A549 (cell line): ENCODE results near the gene ATG5. TPM values are rescaled to one million over a fixed set of nuclear protein-coding genes. Genes with fewer than 3 reads are reported as not detected.

Experiments
- ATAC-seq, 2 experiments: fragments of 200-7000 bp in 1 of 2; fragments of >200 bp in 1 of 2; cut with Nextera tagmentation in 1 of 2; cut with Tn5 transposase in 1 of 2; 3 replicates each; pipeline versions ENCODE4 v1.8.0 to v1.9.1; 2018 to 2020; ENCODE audit warnings: mild to moderate bottlenecking in 1 of 2, moderate library complexity in 1 of 2
- CTCF ChIA-PET: fragments of 300-600 bp; sonication (Branson Sonifier 250); formaldehyde crosslinking; extraction: SDS; loops from one replicate; lab custom pipeline; 2021; ENCODE audit warnings: antibody characterized with exemption, inconsistent platforms; lab: Yijun Ruan, JAX
- POLR2A ChIA-PET: fragments of 350-600 bp; formaldehyde crosslinking; extraction: SDS; loops from one replicate; lab custom pipeline; 2021; ENCODE audit warnings: antibody characterized with exemption, inconsistent platforms; lab: Yijun Ruan, JAX
- DNase-seq, 2 experiments: peaks; one replicate each; pipeline versions ENCODE4 v3.0.0 to v3.0.0-alpha.2; 2011 to 2016; ENCODE audit warnings: low read depth in 1 of 2, low spot score in 1 of 2
- FAIRE-seq: peaks from 2 replicates; lab custom pipeline; 2011; peaks lifted over from hg19 to GRCh38; lab: Jason Lieb, UNC
- H3K27ac ChIP-seq, 2 experiments: fragments of >200 bp; sonication (Bioruptor Twin); formaldehyde crosslinking; 3 replicates each; pipeline ENCODE4 v1.5.1; 2016 to 2017
- H3K4me1 ChIP-seq: fragments of >200 bp; sonication (Bioruptor Twin); formaldehyde crosslinking; 3 replicates; pipeline ENCODE4 v1.6.1; 2016
- H3K4me2 ChIP-seq: fragments of >200 bp; sonication (Bioruptor Twin); formaldehyde crosslinking; 3 replicates; pipeline ENCODE4 v1.6.1; 2016
- H3K4me3 ChIP-seq: fragments of >200 bp; sonication (Bioruptor Twin); formaldehyde crosslinking; 3 replicates; pipeline ENCODE4 v1.5.1; 2016
- H3K9me3 ChIP-seq: fragments of >200 bp; sonication (Bioruptor Twin); formaldehyde crosslinking; 3 replicates; pipeline ENCODE4 v1.6.1; 2016
- ATOH8 ChIP-seq: fragments of 250-450 bp; sonication (Bioruptor Pico); IDR thresholded peaks from 2 replicates; pipeline ENCODE4 v1.5.0; 2020; ENCODE audit warnings: low read depth, mild to moderate bottlenecking, moderate library complexity
- CBX2 ChIP-seq: fragments of 200-600 bp; sonication (generic); IDR thresholded peaks from 2 replicates; pipeline ENCODE4 v1.6.1; 2016; ENCODE audit warnings: low read depth, mild to moderate bottlenecking, borderline replicate concordance
- CBX8 ChIP-seq: fragments of 200-600 bp; sonication (generic); IDR thresholded peaks from 2 replicates; pipeline ENCODE4 v1.6.1; 2016
- CTCF ChIP-seq: fragments of >200 bp; sonication (Bioruptor Twin); formaldehyde crosslinking; IDR thresholded peaks from 3 replicates; pipeline ENCODE4 v1.5.1; 2016
- E2F6 ChIP-seq: IDR thresholded peaks from 2 replicates; pipeline ENCODE4 v1.6.1; 2012; ENCODE audit warnings: low read depth, borderline replicate concordance
- FOSL2 ChIP-seq, 2 experiments: fragments of 450-650 bp in 1 of 2; fragments of >200 bp in 1 of 2; sonication (Bioruptor Twin) in 1 of 2; formaldehyde crosslinking; IDR thresholded peaks; 2 replicates each; pipeline versions ENCODE4 v1.5.0 to v1.6.1; 2016 to 2020; ENCODE audit warnings: mild to moderate bottlenecking in 1 of 2, moderate library complexity in 1 of 2
- GATA3 ChIP-seq: IDR thresholded peaks from 2 replicates; pipeline ENCODE4 v1.6.1; 2012; ENCODE audit warnings: borderline replicate concordance
- HEYL ChIP-seq: fragments of 250-450 bp; sonication (Bioruptor Pico); IDR thresholded peaks from 2 replicates; pipeline ENCODE4 v1.8.0; 2021; ENCODE audit warnings: mild to moderate bottlenecking, moderate library complexity
- JUN ChIP-seq, 2 experiments: fragments of >200 bp; sonication (Bioruptor Twin); formaldehyde crosslinking; IDR thresholded peaks; 2 replicates in 1 of 2; 3 replicates in 1 of 2; pipeline ENCODE4 v1.6.1; 2016 to 2017
- MAFK ChIP-seq: fragments of 450-650 bp; IDR thresholded peaks from 2 replicates; pipeline ENCODE4 v1.6.1; 2014; ENCODE audit not compliant: partially characterized antibody
- MAX ChIP-seq: IDR thresholded peaks from 2 replicates; pipeline ENCODE4 v1.6.1; 2012
- MYC ChIP-seq: IDR thresholded peaks from 2 replicates; pipeline ENCODE4 v1.6.1; 2012; ENCODE audit warnings: mild to moderate bottlenecking, inconsistent platforms, low read length, improper control_type of control experiment, borderline replicate concordance
- PHF8 ChIP-seq: fragments of 200-600 bp; sonication (generic); IDR thresholded peaks from 2 replicates; pipeline ENCODE4 v1.6.1; 2016; ENCODE audit warnings: low read depth, mild to moderate bottlenecking, antibody characterized with exemption, moderate library complexity, borderline replicate concordance
- POLR2A ChIP-seq: IDR thresholded peaks from 2 replicates; pipeline ENCODE4 v1.6.1; 2012; ENCODE audit warnings: mild to moderate bottlenecking, low read length
- REST ChIP-seq: fragments of 200-600 bp; sonication (generic); IDR thresholded peaks from 2 replicates; pipeline ENCODE4 v1.6.1; 2016; ENCODE audit warnings: antibody characterized with exemption, mild to moderate bottlenecking, moderate library complexity
- RFX5 ChIP-seq: fragments of 450-650 bp; IDR thresholded peaks from 2 replicates; pipeline ENCODE4 v1.7.1; 2014; ENCODE audit warnings: antibody characterized with exemption, mild to moderate bottlenecking, moderate library complexity
- TFCP2L1 ChIP-seq: fragments of 250-450 bp; sonication (Bioruptor Pico); IDR thresholded peaks from 2 replicates; pipeline ENCODE4 v1.5.0; 2021; ENCODE audit warnings: mild to moderate bottlenecking
- TP53 ChIP-seq: fragments of 250-450 bp; sonication (Bioruptor Pico); IDR thresholded peaks from 2 replicates; pipeline ENCODE4 v1.5.0; 2021; ENCODE audit warnings: mild to moderate bottlenecking, moderate library complexity
- WGBS: methylation state at CpG from one replicate; pipeline ENCODE4 v1.1.6; 2017; ENCODE audit errors: missing lambda C conversion rate; 5-methylcytosine and 5-hydroxymethylcytosine counted together
- polyA minus RNA-seq: library from RNA; depleted of rRNA, polyadenylated mRNA; stranded (reverse); fragments of >200 nt; gene quantifications from 2 replicates; pipeline ENCODE4 v1.2.3, GENCODE V29; 2011; rRNA and poly(A)+ RNA removed
- polyA plus RNA-seq, 4 experiments: library from polyadenylated mRNA; depleted of rRNA in 3 of 4; stranded (reverse); fragments of >200 nt; fragmentation: RNase III in 1 of 4; extraction: RNeasy Plus Mini Kit Qiagen cat#74134 plus additional on column Dnase treatment in 1 of 4; gene quantifications; 2 replicates in 3 of 4; 3 replicates in 1 of 4; pipeline ENCODE4 v1.2.3, GENCODE V29; 2011 to 2017
- TF ChIP-seq, protein P1 (sequence below): fragments of 450-650 bp; IDR thresholded peaks from 2 replicates; pipeline ENCODE4 v1.6.1; 2014; ENCODE audit warnings: antibody characterized with exemption

The ATG5 gene
- polyA plus RNA-seq (2011; rRNA removed) = 47.8 and 53.5 TPM in 2 replicates
- polyA plus RNA-seq (2012; cell fraction: cytosol; rRNA removed) = 11.5 and 12.1 TPM in 2 replicates
- polyA plus RNA-seq (2012; cell fraction: nucleus; rRNA removed) = 5.0 and 7.6 TPM in 2 replicates
- 26.6 to 29.3 TPM (median 29.2 TPM) in 3 replicates for polyA plus RNA-seq (2017; fragmentation: RNase III; extraction: RNeasy Plus Mini Kit Qiagen cat#74134 plus additional on column Dnase treatment)
- polyA minus RNA-seq = 10.6 and 11.7 TPM in 2 replicates

DNA sequence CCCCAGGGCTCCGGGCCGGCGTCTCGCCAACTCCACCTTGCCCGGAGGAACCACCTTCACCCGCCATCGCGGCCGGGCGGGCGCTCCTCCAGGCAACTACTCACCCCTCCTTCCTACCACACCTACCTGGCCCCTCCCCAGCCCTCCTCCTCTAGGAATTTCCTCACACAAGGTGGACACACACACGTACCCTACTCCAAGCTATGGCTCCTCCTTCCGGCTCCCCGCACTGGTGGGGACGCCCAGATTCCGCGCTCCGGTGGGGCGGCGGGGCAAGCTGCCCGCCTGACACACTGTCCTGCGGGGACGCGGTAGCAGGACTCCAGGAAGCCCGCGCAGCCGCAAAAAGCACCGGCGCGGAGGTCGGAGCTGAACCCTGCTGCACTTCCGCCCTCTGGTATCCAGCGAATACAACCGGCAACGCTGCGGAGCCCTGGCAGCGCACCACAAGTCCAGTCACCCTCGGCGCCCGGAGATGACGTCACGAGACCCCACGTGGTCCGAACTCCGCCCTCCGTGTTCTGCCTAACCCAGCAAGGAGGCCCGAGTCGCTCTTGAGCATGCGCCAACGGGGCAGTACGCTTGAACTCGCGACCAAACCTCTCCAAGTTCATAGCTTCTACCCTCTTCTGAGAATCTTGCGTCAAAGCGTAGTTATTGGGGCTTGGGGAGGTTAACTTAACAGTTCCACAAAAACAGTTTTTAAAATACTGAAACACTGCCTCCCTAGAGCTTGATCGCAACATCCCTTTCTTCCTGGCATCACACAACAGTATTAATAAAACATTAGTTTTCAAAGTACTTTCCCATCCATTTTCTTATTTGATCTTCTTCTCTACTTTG lies at the start of gene ATG5:
TSS of gene ATG5 (minus strand) at position 425 of the 843 bp plus-strand sequence. CDS start 9,552 bp downstream, outside the sequence.
- WGBS = 3% methylated on average over 30 of the region's 56 CpGs
- ATAC-seq = peak; percentile 98
- FAIRE-seq = no peak
- peaks cover 12% of the 10 kb centered on the region for H3K4me1 ChIP-seq
- peak; percentile 88 to 99 for DNase-seq
- peak within 1 kb of the TSS; percentile 93 to 95 for H3K27ac ChIP-seq
- POLR2A ChIA-PET = interaction anchor here (0.5 to 1.4 kb wide), 7 partner anchors 9 to 894 kb away, joined by 3 to 8 read pairs (median 3); partner anchors contain the start of gene PRDM1
- H3K4me2 ChIP-seq = peak within 1 kb of the TSS; percentile 82
- peak within 1 kb of the TSS; percentile 78 for H3K4me3 ChIP-seq
- CTCF ChIA-PET = interaction anchor here (1.5 to 1.7 kb wide), 2 partner anchors 9 to 14 kb away, joined by 5 to 6 read pairs; no protein-coding TSS in a partner anchor
- TF ChIP-seq JUN (IDR thresholded peaks at IDR 0.05) (peak; percentile 45 to 88; a peak in 4 of 5 replicates), TFCP2L1 (no peak), REST (no peak), RFX5 (peak; percentile 48; the same call in 1 of the 2 replicates), PHF8 (peak; percentile 71), TP53 (CRISPR knock-in tag) (no peak), CBX2 (no peak), GATA3 (peak; percentile 42; the same call in 1 of the 2 replicates), MAX (peak; percentile 90), FOSL2 (IDR thresholded peaks at IDR 0.05) (no peak), FOSL2 (CRISPR knock-in tag; IDR thresholded peaks at IDR 0.05) (peak; percentile 90), MAFK (no peak), MYC (peak; percentile 66; the same call in 1 of the 2 replicates), POLR2A (peak; percentile 59), E2F6 (peak; percentile 42; the same call in 1 of the 2 replicates)
- TF ChIP-seq, protein P1, sequence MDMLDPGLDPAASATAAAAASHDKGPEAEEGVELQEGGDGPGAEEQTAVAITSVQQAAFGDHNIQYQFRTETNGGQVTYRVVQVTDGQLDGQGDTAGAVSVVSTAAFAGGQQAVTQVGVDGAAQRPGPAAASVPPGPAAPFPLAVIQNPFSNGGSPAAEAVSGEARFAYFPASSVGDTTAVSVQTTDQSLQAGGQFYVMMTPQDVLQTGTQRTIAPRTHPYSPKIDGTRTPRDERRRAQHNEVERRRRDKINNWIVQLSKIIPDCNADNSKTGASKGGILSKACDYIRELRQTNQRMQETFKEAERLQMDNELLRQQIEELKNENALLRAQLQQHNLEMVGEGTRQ = peak; percentile 93
- H3K9me3 ChIP-seq = no peaks in the 10 kb centered on the region

DNA sequence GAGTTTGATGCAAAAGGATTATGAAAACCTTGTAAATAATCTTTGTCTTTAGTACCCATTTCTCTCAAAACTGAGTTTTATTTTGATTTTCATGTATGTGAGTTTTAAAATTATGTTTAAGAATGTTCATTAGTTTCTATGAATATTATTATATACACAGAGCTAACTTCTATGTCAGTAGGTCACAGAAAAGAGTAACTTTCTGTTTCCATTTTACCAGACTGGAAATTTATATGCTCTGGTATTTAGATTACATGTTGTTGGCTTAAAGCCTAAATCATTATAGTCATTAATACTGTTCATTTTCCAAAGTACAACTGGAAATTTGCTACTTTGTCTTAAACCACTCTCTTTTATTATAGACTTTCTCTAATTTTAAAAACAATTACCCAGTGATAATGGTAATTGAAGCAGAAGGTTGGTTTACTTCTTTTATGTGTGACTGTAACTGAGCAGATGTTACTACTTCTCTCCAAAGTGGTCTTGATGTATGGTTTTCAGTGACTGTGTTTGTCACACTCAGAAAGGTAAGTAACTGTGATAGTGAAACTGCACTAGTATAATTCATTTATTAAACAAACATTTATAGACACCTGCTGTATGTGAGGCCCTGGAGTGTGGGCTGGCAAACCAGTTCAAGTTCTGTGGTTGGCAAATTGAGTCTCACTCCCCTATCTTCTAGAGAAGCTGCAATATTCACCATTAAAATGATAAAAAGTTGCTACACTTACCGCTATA lies 48.1 kb upstream of the ATG5 start:
- FAIRE-seq (no peak), ATAC-seq (no peak), DNase-seq (no peak)
- WGBS = 85% methylated on average over 1 of the region's 1 CpG
- ChIA-PET POLR2A (no interaction called here), CTCF (interaction anchor here (1.9 kb wide), 1 partner anchor 13 kb away, joined by 9 read pairs; the partner anchor contains the start of gene CRYBG1)
- Histone ChIP-seq H3K4me3 (no peak overlapping the region), H3K9me3 (no peaks in the 10 kb centered on the region), H3K4me2 (no peak overlapping the region), H3K27ac (no peak overlapping the region), H3K4me1 (no peaks in the 10 kb centered on the region)
- TF ChIP-seq HEYL (CRISPR knock-in tag) = no peak
- no peak for TF ChIP-seq FOSL2 (IDR thresholded peaks at IDR 0.05)
- TF ChIP-seq FOSL2 (CRISPR knock-in tag; IDR thresholded peaks at IDR 0.05) = no peak
- no peak for TF ChIP-seq REST
- no peak for TF ChIP-seq CBX8
- TF ChIP-seq ATOH8 (CRISPR knock-in tag) = no peak
- no peak for TF ChIP-seq TP53 (CRISPR knock-in tag)
- no peak for TF ChIP-seq GATA3
- TF ChIP-seq CTCF = no peak
- no peak for TF ChIP-seq TFCP2L1
